Progenitor cell of endocrine pancreas (in vitro differentiated cells): Measurements from ENCODE around the gene CORO1C. TPM values are rescaled to one million over a fixed set of nuclear protein-coding genes. Genes with fewer than 3 reads are reported as not detected.

Experiments
- DNase-seq: peaks from one replicate; pipeline ENCODE4 v3.0.0; 2021; ENCODE audit warnings: low spot score; ENCODE audit not compliant: unreplicated experiment
- H3K27ac Mint-ChIP-seq: 2 replicates; pipeline ENCODE4 v1.8.0; 2021; ENCODE audit warnings: mild to moderate bottlenecking, moderate library complexity, mixed read lengths
- H3K27me3 Mint-ChIP-seq: 2 replicates; pipeline ENCODE4 v1.8.0; 2021; ENCODE audit warnings: mixed read lengths
- H3K36me3 Mint-ChIP-seq: 2 replicates; pipeline ENCODE4 v1.8.0; 2022; ENCODE audit warnings: mixed read lengths; ENCODE audit not compliant: insufficient read depth
- H3K4me1 Mint-ChIP-seq: 2 replicates; pipeline ENCODE4 v1.8.0; 2021; ENCODE audit warnings: low read depth, mixed read lengths
- H3K4me3 Mint-ChIP-seq: 2 replicates; pipeline ENCODE4 v1.8.0; 2021; ENCODE audit warnings: low read depth, mild to moderate bottlenecking, moderate library complexity, mixed read lengths
- H3K9me3 Mint-ChIP-seq: 2 replicates; pipeline ENCODE4 v1.8.0; 2021; ENCODE audit warnings: low read depth, mixed read lengths
- CTCF ChIP-seq: fragments of 200-600 bp; sonication (generic); IDR thresholded peaks from one replicate; pipeline ENCODE4 v1.5.0; 2021; ENCODE audit warnings: antibody characterized with exemption, mild to moderate bottlenecking; ENCODE audit not compliant: unreplicated experiment
- total RNA-seq: library from RNA; stranded (reverse); gene quantifications from 2 replicates; pipeline ENCODE4 v1.2.1, GENCODE V29; 2021

CORO1C gene
- total RNA-seq, 1 donor from 2014 or later: 68.3 TPM

GRCh38 chr12:108623577-108623976 is 107.7 kb downstream of the CORO1C start:
- DNase-seq: no peak
- Mint-ChIP-seq H3K36me3 (no peaks in the 10 kb centered on the region), H3K27ac (no peak overlapping the region), H3K27me3 (peaks cover 11% of the 10 kb centered on the region), H3K9me3 (no peaks in the 10 kb centered on the region), H3K4me1 (peaks cover 1% of the 10 kb centered on the region), H3K4me3 (no peak overlapping the region)
- TF ChIP-seq CTCF: no peak

GRCh38 chr12:108622921-108623514 is 108.3 kb downstream of the CORO1C start:
- Mint-ChIP-seq H3K27me3 (peaks cover 12% of the 10 kb centered on the region), H3K9me3 (no peaks in the 10 kb centered on the region), H3K27ac (no peak overlapping the region), H3K36me3 (no peaks in the 10 kb centered on the region), H3K4me1 (peaks cover 1% of the 10 kb centered on the region), H3K4me3 (no peak overlapping the region)
- no peak for DNase-seq
- no peak for TF ChIP-seq CTCF

- H3K9me3 Mint-ChIP-seq: no peaks in the 10 kb centered on the region
- no peaks in the 10 kb centered on the region for H3K36me3 Mint-ChIP-seq
- no peak for TF ChIP-seq CTCF
- no peak overlapping the region for H3K4me3 Mint-ChIP-seq
- peaks cover 1% of the 10 kb centered on the region for H3K4me1 Mint-ChIP-seq
- H3K27me3 Mint-ChIP-seq: peaks cover 12% of the 10 kb centered on the region
- no peak overlapping the region for H3K27ac Mint-ChIP-seq
- DNase-seq: no peak
These were observed 108.9 kb downstream of the CORO1C start for GRCh38 chr12:108622421-108622820.

- Mint-ChIP-seq H3K9me3 (peaks cover 4% of the 10 kb centered on the region), H3K4me3 (no peak overlapping the region), H3K27me3 (peaks cover 12% of the 10 kb centered on the region), H3K27ac (no peak overlapping the region), H3K4me1 (peaks cover 1% of the 10 kb centered on the region), H3K36me3 (no peaks in the 10 kb centered on the region)
- no peak for DNase-seq
- TF ChIP-seq CTCF: no peak
These were observed 110.2 kb downstream of the CORO1C start for GRCh38 chr12:108621161-108621560.

- H3K4me1 Mint-ChIP-seq: peaks cover 1% of the 10 kb centered on the region
- DNase-seq: no peak
- H3K9me3 Mint-ChIP-seq: peaks cover 5% of the 10 kb centered on the region
- H3K27ac Mint-ChIP-seq: no peak overlapping the region
- H3K36me3 Mint-ChIP-seq: no peaks in the 10 kb centered on the region
- TF ChIP-seq CTCF: no peak
- H3K4me3 Mint-ChIP-seq: no peak overlapping the region
- H3K27me3 Mint-ChIP-seq: peaks cover 12% of the 10 kb centered on the region
These were observed 111.0 kb downstream of the CORO1C start for GRCh38 chr12:108620236-108620879.
